Panc1 (cell line): ENCODE data around the gene CES4A. TPM values are rescaled to one million over a fixed set of nuclear protein-coding genes. Genes with fewer than 3 reads are reported as not detected.

Experiments used
- ATAC-seq: fragments of 200-7000 bp; cut with Tn5 transposase; 2 replicates; pipeline ENCODE4 v1.9.1; 2020; ENCODE audit warnings: mild to moderate bottlenecking, moderate library complexity
- BruUV-seq: library from RNA; stranded (reverse); fragments of 400-500 nt; replicated peaks from 2 replicates; lab custom pipeline; 2021; lab: Mats Ljungman, UMichigan
- CTCF ChIA-PET: fragments of 300-600 bp; sonication (Branson Sonifier 250); formaldehyde crosslinking; loops from one replicate; lab custom pipeline; 2022; ENCODE audit warnings: antibody characterized with exemption; lab: Charles Lee
- POLR2A ChIA-PET: fragments of 300-600 bp; sonication (Branson Sonifier 250); formaldehyde crosslinking; loops from one replicate; lab custom pipeline; 2022; ENCODE audit warnings: antibody characterized with exemption; lab: Charles Lee
- DNase-seq: peaks from one replicate; pipeline ENCODE4 v3.0.0-alpha.2; 2010; ENCODE audit warnings: low read depth, low spot score
- H3K27ac ChIP-seq: 2 replicates; pipeline ENCODE4 v1.5.1; 2011; ENCODE audit warnings: mild to moderate bottlenecking, low read length, inconsistent platforms
- H3K27me3 ChIP-seq: fragments of 200-500 bp; sonication (Bioruptor generic); 2 replicates; pipeline ENCODE4 v1.6.0; 2014; ENCODE audit warnings: low read length, inconsistent platforms; ENCODE audit not compliant: control insufficient read depth, insufficient read depth
- H3K36me3 ChIP-seq: fragments of 200-500 bp; sonication (Bioruptor generic); 2 replicates; pipeline ENCODE4 v1.5.1; 2014; ENCODE audit warnings: inconsistent platforms, mild to moderate bottlenecking, low read length, moderate library complexity; ENCODE audit not compliant: control insufficient read depth, insufficient read depth
- H3K4me1 ChIP-seq: 2 replicates; pipeline ENCODE4 v1.5.1; 2011; ENCODE audit warnings: inconsistent platforms, mild to moderate bottlenecking, low read length, moderate library complexity; ENCODE audit not compliant: control insufficient read depth, insufficient read depth
- H3K4me3 ChIP-seq, 2 experiments: 2 replicates each; pipeline ENCODE4 v1.5.1; 2011 to 2012; ENCODE audit warnings: low read depth in 2 of 2, low read length in 2 of 2, mild to moderate bottlenecking in 2 of 2, inconsistent platforms in 1 of 2, moderate library complexity in 1 of 2
- H3K9me3 ChIP-seq: fragments of 200-500 bp; sonication (Bioruptor generic); 2 replicates; pipeline ENCODE4 v1.5.1; 2014; ENCODE audit warnings: low read depth, mild to moderate bottlenecking, inconsistent platforms, low read length, moderate library complexity; ENCODE audit not compliant: control insufficient read depth, insufficient read depth
- POLR2AphosphoS5 ChIP-seq: IDR thresholded peaks from 2 replicates; pipeline ENCODE4 v1.6.1; 2012; ENCODE audit warnings: mild to moderate bottlenecking, low read depth, low read length, moderate library complexity
- SIN3A ChIP-seq: IDR thresholded peaks from 2 replicates; pipeline ENCODE4 v1.6.1; 2012; ENCODE audit warnings: low read depth, mild to moderate bottlenecking, low read length, moderate library complexity, borderline replicate concordance; ENCODE audit not compliant: insufficient read depth
- TCF7L2 ChIP-seq: IDR thresholded peaks from 2 replicates; pipeline ENCODE4 v1.6.1; 2011; ENCODE audit warnings: mild to moderate bottlenecking, low read depth, low read length, inconsistent platforms
- in situ Hi-C: cut with HindIII; loops from 2 replicates; pipeline ENCODE4 v1.10.0; 2016; ENCODE audit warnings: low sequenced_read_pairs, low pct_unique_long_range_greater_than_20kb
- intact Hi-C: fragments of 100-400 bp; cut with micrococcal nuclease; formaldehyde crosslinking; loops from one replicate; pipeline ENCODE4 v1.10.0; 2022; ENCODE audit not compliant: unreplicated experiment
- total RNA-seq: library from RNA; stranded (reverse); gene quantifications from one replicate; pipeline ENCODE4 v1.2.1, GENCODE V29; 2021; ENCODE audit not compliant: unreplicated experiment
- TF ChIP-seq, protein P1 (sequence below), 2 experiments: IDR thresholded peaks; 2 replicates each; pipeline ENCODE4 v1.6.1; 2011 to 2012; ENCODE audit warnings: low read depth in 2 of 2, control low read depth in 1 of 2, low read length in 1 of 2, mild to moderate bottlenecking in 1 of 2, moderate library complexity in 1 of 2; ENCODE audit not compliant: insufficient read depth in 1 of 2
- TF ChIP-seq, protein P2 (sequence below): fragments of 450-650 bp; IDR thresholded peaks from 2 replicates; pipeline ENCODE4 v1.5.1; 2017; ENCODE audit warnings: mild to moderate bottlenecking

The CES4A gene
- total RNA-seq, 1 experiment from 2014 or later: 6.1 TPM

DNA sequence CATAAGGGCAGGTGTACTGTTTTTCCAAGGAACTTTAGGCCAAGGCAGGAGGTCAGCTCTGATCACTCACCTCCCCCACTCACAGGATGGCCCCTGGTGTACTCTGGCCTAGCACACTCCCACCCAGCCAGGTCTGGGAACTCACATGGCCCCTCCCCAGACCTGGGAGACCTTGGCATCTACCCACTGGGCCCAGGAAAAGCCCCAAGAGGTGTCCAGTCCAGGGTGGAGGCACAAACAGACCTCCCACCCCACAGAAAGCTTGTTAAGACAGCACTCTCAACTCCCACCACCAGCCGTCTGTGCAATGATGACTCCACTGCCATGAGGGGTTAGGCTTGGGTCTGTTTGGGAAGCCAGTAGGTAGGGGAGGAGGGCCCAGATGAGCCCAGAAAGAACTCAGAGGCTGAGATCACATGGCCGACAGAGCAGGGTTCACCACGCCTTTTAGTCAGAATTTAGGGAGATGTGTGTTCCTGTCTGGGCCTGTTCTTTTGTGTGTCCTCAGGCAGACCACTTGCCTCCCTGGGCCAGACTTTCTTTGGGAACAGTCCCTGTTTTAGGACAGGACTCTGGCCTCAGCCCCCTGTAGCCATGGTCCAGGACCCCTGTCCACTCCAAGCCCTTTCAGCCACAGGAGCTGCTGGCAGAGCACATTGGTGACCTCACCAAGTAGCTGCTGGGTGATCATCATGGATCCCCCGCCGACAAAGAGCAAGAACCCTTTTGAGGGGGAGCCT lies 28.5 kb downstream of the CES4A start:
- H3K27ac ChIP-seq: no peak overlapping the region
- POLR2A ChIA-PET: no interaction called here
- DNase-seq: no peak
- no peaks in the 10 kb centered on the region for H3K4me1 ChIP-seq
- no peak for ATAC-seq
- no peaks in the 10 kb centered on the region for H3K36me3 ChIP-seq
- CTCF ChIA-PET: no interaction called here
- in situ Hi-C loops (no loop called here), intact Hi-C loops (loop anchor here (5.0 to 10.0 kb wide), 2 partner anchors 90 to 138 kb away; partner anchors contain the start of genes B3GNT9, FBXL8, PHAF1 and TRADD)
- no peak overlapping the region for H3K4me3 ChIP-seq
- TF ChIP-seq, protein P1, sequence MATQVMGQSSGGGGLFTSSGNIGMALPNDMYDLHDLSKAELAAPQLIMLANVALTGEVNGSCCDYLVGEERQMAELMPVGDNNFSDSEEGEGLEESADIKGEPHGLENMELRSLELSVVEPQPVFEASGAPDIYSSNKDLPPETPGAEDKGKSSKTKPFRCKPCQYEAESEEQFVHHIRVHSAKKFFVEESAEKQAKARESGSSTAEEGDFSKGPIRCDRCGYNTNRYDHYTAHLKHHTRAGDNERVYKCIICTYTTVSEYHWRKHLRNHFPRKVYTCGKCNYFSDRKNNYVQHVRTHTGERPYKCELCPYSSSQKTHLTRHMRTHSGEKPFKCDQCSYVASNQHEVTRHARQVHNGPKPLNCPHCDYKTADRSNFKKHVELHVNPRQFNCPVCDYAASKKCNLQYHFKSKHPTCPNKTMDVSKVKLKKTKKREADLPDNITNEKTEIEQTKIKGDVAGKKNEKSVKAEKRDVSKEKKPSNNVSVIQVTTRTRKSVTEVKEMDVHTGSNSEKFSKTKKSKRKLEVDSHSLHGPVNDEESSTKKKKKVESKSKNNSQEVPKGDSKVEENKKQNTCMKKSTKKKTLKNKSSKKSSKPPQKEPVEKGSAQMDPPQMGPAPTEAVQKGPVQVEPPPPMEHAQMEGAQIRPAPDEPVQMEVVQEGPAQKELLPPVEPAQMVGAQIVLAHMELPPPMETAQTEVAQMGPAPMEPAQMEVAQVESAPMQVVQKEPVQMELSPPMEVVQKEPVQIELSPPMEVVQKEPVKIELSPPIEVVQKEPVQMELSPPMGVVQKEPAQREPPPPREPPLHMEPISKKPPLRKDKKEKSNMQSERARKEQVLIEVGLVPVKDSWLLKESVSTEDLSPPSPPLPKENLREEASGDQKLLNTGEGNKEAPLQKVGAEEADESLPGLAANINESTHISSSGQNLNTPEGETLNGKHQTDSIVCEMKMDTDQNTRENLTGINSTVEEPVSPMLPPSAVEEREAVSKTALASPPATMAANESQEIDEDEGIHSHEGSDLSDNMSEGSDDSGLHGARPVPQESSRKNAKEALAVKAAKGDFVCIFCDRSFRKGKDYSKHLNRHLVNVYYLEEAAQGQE (IDR thresholded peaks at IDR 0.05; ENCODE audit: insufficient read depth in 1 of 2, low read depth in 2 of 2, low read length in 1 of 2): no peak
- TF ChIP-seq, protein P2, sequence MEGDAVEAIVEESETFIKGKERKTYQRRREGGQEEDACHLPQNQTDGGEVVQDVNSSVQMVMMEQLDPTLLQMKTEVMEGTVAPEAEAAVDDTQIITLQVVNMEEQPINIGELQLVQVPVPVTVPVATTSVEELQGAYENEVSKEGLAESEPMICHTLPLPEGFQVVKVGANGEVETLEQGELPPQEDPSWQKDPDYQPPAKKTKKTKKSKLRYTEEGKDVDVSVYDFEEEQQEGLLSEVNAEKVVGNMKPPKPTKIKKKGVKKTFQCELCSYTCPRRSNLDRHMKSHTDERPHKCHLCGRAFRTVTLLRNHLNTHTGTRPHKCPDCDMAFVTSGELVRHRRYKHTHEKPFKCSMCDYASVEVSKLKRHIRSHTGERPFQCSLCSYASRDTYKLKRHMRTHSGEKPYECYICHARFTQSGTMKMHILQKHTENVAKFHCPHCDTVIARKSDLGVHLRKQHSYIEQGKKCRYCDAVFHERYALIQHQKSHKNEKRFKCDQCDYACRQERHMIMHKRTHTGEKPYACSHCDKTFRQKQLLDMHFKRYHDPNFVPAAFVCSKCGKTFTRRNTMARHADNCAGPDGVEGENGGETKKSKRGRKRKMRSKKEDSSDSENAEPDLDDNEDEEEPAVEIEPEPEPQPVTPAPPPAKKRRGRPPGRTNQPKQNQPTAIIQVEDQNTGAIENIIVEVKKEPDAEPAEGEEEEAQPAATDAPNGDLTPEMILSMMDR: no peak
- no peak for TF ChIP-seq TCF7L2
- no peak for TF ChIP-seq POLR2AphosphoS5
- no peak for TF ChIP-seq SIN3A
- no TSS peak for BruUV-seq
- H3K27me3 ChIP-seq: no peaks in the 10 kb centered on the region
- no peaks in the 10 kb centered on the region for H3K9me3 ChIP-seq

DNA sequence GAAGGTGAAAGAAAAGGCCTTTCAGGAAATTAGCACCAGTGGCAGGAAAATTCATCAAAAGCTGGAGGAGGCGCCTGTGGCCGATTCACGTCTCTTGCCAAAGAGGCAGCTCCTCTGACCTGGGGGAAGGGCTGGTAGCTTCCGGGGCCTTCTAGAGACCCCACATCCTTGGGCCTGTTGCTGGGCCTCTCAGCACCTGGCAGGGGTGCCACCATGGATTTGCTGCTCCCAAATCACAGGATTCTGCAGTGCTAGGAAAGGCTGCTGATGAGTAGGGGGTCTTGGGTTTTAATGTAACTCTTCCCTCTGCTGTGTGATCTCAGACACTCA lies 29.0 kb downstream of the CES4A start:
- no peaks in the 10 kb centered on the region for H3K9me3 ChIP-seq
- H3K36me3 ChIP-seq: no peaks in the 10 kb centered on the region
- ChIA-PET CTCF (interaction anchor here (0.8 to 1.0 kb wide), 3 partner anchors 10 to 175 kb away, joined by 3 to 5 read pairs (median 3); no protein-coding TSS in a partner anchor), POLR2A (no interaction called here)
- no TSS peak for BruUV-seq
- in situ Hi-C loops (no loop called here), intact Hi-C loops (loop anchor here (5.0 to 10.0 kb wide), 2 partner anchors 90 to 137 kb away; partner anchors contain the start of genes B3GNT9, FBXL8, PHAF1 and TRADD)
- DNase-seq: no peak
- TF ChIP-seq POLR2AphosphoS5: no peak
- TF ChIP-seq, protein P2: no peak
- TF ChIP-seq SIN3A: no peak
- TF ChIP-seq, protein P1 (IDR thresholded peaks at IDR 0.05; ENCODE audit: insufficient read depth in 1 of 2, low read depth in 2 of 2, low read length in 1 of 2): no peak
- H3K27me3 ChIP-seq: no peaks in the 10 kb centered on the region
- H3K4me1 ChIP-seq: no peaks in the 10 kb centered on the region; the same call in 1 of the 2 replicates
- no peak overlapping the region for H3K4me3 ChIP-seq
- no peak for ATAC-seq
- H3K27ac ChIP-seq: no peak overlapping the region
